T-helper 17 cell (primary cell): ENCODE data around the gene THAP3. TPM values are rescaled to one million over a fixed set of nuclear protein-coding genes. Genes with fewer than 3 reads are reported as not detected.

Experiments used
- ATAC-seq: fragments of 150-1000 bp; cut with Tn5 transposase; 2 replicates; pipeline ENCODE4 v1.10.0; 2021; ENCODE audit warnings: mild to moderate bottlenecking, moderate library complexity
- DNase-seq, 3 donors: peaks; one replicate each; pipeline versions ENCODE4 v3.0.0 to v3.0.0-alpha.2; 2020 to 2021
- H3K9me3 ChIP-seq: one replicate; pipeline ENCODE4 v1.7.0; 2013; ENCODE audit warnings: low read length, mild to moderate bottlenecking; ENCODE audit not compliant: control insufficient read depth, poor library complexity, severe bottlenecking
- H3K27ac Mint-ChIP-seq: one replicate; pipeline ENCODE4 v1.8.0; 2022; ENCODE audit warnings: mild to moderate bottlenecking, moderate library complexity, mixed read lengths
- H3K27me3 Mint-ChIP-seq: one replicate; pipeline ENCODE4 v1.8.0; 2022; ENCODE audit warnings: mixed read lengths
- H3K36me3 Mint-ChIP-seq: one replicate; pipeline ENCODE4 v1.8.0; 2022; ENCODE audit warnings: low read depth, mixed read lengths
- H3K4me1 Mint-ChIP-seq: one replicate; pipeline ENCODE4 v1.8.0; 2022; ENCODE audit warnings: mild to moderate bottlenecking, mixed read lengths
- H3K4me3 Mint-ChIP-seq: one replicate; pipeline ENCODE4 v1.8.0; 2022; ENCODE audit warnings: mild to moderate bottlenecking, moderate library complexity, mixed read lengths
- total RNA-seq, 4 donors: library from RNA in 2 of 4; stranded (reverse) in 2 of 4; gene quantifications; one replicate each; pipeline ENCODE4 v1.2.3 and lab custom pipeline; 2022 to 2026

Gene THAP3
- total RNA-seq, result 10 to 100 TPM; 13.3 to 14.0 TPM
- total RNA-seq (lab: John Stamatoyannopoulos, UW), result 10.7 to 37.4 reads per million in 2 donors

- H3K4me3 Mint-ChIP-seq, result peak within 1 kb of the TSS; percentile 91
- peak within 1 kb of the TSS; percentile 86 for H3K27ac Mint-ChIP-seq
- peak; percentile 90 to 93 (median 90) for DNase-seq
- H3K4me1 Mint-ChIP-seq, result peaks cover 21% of the 10 kb centered on the region
- H3K36me3 Mint-ChIP-seq, result peaks cover 3% of the 10 kb centered on the region
- no peaks in the 10 kb centered on the region for H3K9me3 ChIP-seq
- H3K27me3 Mint-ChIP-seq, result no peaks in the 10 kb centered on the region
- peak; percentile 98 for ATAC-seq
Measured at GRCh38 chr1:6624710-6625583, at the start of gene THAP3. Gene THAP3, plus strand, starts transcription at chr1:6624868. Its CDS starts 351 bp downstream, at chr1:6625219.

GRCh38 chr1:6577831-6578525 is 46.7 kb upstream of the THAP3 start:
- Mint-ChIP-seq H3K4me3 (no peak overlapping the region), H3K27ac (no peak overlapping the region), H3K27me3 (no peaks in the 10 kb centered on the region), H3K36me3 (no peaks in the 10 kb centered on the region), H3K4me1 (peaks cover 28% of the 10 kb centered on the region)
- no peaks in the 10 kb centered on the region for H3K9me3 ChIP-seq
- DNase-seq (no peak), ATAC-seq (no peak)

DNA sequence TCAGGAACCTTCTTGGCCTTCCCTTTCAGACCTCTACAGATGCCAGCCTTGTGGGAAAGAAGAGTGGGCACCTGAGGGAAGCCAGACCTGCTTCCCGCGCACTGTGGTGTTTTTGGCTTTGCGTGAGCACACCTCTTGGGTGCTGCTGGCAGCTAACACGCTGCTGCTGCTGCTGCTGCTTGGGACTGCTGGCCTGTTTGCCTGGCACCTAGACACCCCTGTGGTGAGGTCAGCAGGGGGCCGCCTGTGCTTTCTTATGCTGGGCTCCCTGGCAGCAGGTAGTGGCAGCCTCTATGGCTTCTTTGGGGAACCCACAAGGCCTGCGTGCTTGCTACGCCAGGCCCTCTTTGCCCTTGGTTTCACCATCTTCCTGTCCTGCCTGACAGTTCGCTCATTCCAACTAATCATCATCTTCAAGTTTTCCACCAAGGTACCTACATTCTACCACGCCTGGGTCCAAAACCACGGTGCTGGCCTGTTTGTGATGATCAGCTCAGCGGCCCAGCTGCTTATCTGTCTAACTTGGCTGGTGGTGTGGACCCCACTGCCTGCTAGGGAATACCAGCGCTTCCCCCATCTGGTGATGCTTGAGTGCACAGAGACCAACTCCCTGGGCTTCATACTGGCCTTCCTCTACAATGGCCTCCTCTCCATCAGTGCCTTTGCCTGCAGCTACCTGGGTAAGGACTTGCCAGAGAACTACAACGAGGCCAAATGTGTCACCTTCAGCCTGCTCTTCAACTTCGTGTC is 45.9 kb upstream of the THAP3 start:
- peak overlapping the region; percentile 96 for H3K4me3 Mint-ChIP-seq
- H3K27ac Mint-ChIP-seq, result peak overlapping the region; percentile 95
- DNase-seq (no peak), ATAC-seq (no peak)
- no peaks in the 10 kb centered on the region for H3K36me3 Mint-ChIP-seq
- H3K27me3 Mint-ChIP-seq, result no peaks in the 10 kb centered on the region
- peaks cover 28% of the 10 kb centered on the region for H3K4me1 Mint-ChIP-seq
- H3K9me3 ChIP-seq, result no peaks in the 10 kb centered on the region

GRCh38 chr1:6579374-6580118 is 45.1 kb upstream of the THAP3 start, which contains the start of gene ZBTB48:
Gene ZBTB48, plus strand, starts transcription at chr1:6579994. Its CDS starts 616 bp downstream, at chr1:6580610.
- Mint-ChIP-seq H3K27me3 (no peaks in the 10 kb centered on the region), H3K4me3 (peak within 1 kb of the TSS; percentile 96), H3K27ac (peak within 1 kb of the TSS; percentile 95), H3K4me1 (peaks cover 30% of the 10 kb centered on the region), H3K36me3 (no peaks in the 10 kb centered on the region)
- peak; percentile 99 for ATAC-seq
- peak; percentile 94 to 96 (median 95) for DNase-seq
- no peaks in the 10 kb centered on the region for H3K9me3 ChIP-seq

DNA sequence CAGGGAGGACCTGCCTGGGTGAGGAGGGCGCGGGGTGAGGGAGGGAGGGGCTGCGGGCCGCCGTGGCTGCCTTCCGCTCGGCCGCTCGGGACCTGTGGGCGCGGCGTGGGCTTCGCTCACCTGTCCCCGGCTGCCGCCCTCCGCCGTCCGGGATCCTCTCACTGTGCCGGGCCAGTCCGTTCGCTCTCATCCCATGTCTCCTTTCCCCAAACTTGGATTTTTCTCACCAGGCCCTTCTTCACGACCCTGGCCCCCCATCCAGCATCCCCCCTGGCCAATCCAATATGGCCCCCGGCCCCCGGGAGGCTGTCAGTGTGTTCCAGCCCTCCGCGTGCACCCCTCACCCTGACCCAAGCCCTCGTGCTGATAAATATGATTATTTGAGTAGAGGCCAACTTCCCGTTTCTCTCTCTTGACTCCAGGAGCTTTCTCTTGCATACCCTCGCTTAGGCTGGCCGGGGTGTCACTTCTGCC is 44.5 kb upstream of the THAP3 start:
- peak overlapping the region; percentile 96 for H3K4me3 Mint-ChIP-seq
- ATAC-seq (peak; percentile 45), DNase-seq (no peak)
- H3K9me3 ChIP-seq, result no peaks in the 10 kb centered on the region
- no peaks in the 10 kb centered on the region for H3K27me3 Mint-ChIP-seq
- no peaks in the 10 kb centered on the region for H3K36me3 Mint-ChIP-seq
- peak overlapping the region; percentile 95 for H3K27ac Mint-ChIP-seq
- peaks cover 37% of the 10 kb centered on the region for H3K4me1 Mint-ChIP-seq

DNA sequence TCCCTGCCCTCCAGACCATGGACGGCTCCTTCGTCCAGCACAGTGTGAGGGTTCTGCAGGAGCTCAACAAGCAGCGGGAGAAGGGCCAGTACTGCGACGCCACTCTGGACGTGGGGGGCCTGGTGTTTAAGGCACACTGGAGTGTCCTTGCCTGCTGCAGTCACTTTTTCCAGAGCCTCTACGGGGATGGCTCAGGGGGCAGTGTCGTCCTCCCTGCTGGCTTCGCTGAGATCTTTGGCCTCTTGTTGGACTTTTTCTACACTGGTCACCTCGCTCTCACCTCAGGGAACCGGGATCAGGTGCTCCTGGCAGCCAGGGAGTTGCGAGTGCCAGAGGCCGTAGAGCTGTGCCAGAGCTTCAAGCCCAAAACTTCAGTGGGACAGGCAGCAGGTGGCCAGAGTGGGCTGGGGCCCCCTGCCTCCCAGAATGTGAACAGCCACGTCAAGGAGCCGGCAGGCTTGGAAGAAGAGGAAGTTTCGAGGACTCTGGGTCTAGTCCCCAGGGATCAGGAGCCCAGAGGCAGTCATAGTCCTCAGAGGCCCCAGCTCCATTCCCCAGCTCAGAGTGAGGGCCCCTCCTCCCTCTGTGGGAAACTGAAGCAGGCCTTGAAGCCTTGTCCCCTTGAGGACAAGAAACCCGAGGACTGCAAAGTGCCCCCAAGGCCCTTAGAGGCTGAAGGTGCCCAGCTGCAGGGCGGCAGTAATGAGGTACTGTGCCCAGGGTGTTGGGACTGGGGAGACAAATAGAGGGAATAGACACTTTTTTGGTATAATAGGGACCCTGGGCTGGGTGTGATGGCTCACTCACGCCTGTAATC is 43.9 kb upstream of the THAP3 start:
- Mint-ChIP-seq H3K4me1 (peaks cover 37% of the 10 kb centered on the region), H3K4me3 (peak overlapping the region; percentile 96), H3K27ac (peak overlapping the region; percentile 95), H3K27me3 (no peaks in the 10 kb centered on the region), H3K36me3 (no peaks in the 10 kb centered on the region)
- DNase-seq (no peak), ATAC-seq (no peak)
- no peaks in the 10 kb centered on the region for H3K9me3 ChIP-seq

GRCh38 chr1:6581561-6582305 is 42.9 kb upstream of the THAP3 start:
- Mint-ChIP-seq H3K27me3 (no peaks in the 10 kb centered on the region), H3K4me3 (peak overlapping the region; percentile 96), H3K36me3 (no peaks in the 10 kb centered on the region), H3K27ac (peak overlapping the region; percentile 95), H3K4me1 (peaks cover 37% of the 10 kb centered on the region)
- no peaks in the 10 kb centered on the region for H3K9me3 ChIP-seq
- ATAC-seq (no peak), DNase-seq (no peak)

GRCh38 chr1:6582370-6582769 is 42.3 kb upstream of the THAP3 start:
- ATAC-seq, result no peak
- no peak overlapping the region for H3K27ac Mint-ChIP-seq
- H3K4me3 Mint-ChIP-seq, result peak overlapping the region; percentile 55
- DNase-seq, result no peak
- H3K4me1 Mint-ChIP-seq, result peaks cover 37% of the 10 kb centered on the region
- H3K9me3 ChIP-seq, result no peaks in the 10 kb centered on the region
- H3K27me3 Mint-ChIP-seq, result no peaks in the 10 kb centered on the region
- H3K36me3 Mint-ChIP-seq, result no peaks in the 10 kb centered on the region

DNA sequence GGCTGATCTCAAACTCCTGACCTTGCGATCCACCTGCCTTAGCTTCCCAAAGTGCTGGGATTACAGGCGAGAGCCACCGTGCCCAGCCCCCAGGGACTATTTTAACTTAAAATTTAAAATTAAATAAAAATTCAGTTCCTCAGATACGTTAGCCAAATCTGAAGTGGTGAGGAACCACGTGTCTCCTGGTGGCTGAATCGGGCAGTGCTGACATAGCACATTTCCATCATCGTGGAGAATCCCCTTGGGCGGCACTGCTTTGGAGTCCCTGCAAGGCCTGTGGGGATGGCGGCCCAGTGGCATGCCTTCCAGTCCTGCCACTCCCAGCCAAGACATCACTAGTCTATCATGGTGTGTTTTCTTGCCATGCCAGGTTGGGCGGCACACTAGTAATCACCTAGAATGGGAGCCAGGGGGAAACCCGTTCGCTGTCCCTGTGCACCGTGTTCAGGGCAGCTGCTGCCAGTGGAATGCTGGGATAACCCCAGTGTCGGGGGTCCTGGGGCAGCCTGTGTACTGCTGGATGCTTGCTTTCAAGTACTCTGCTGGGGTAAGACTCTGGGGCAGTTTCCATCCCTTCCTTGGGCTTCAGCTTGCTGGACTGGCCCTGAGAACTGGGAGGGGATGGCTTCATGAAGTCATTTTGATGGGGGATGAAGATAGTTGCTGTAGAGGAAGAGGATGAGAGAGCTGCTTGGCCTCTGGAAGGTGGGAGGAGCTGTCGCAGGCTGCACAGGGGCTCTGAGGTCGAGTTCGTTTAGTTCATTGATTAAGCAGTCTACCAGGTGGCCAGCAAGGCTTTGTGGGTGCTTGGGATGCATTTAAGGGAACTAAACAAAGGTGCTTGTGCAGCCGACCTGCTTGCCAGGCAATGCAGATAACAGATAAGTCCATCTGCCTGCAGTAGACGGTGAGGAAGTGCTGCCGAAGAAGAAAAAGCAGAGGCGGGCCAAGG is 40.3 kb upstream of the THAP3 start:
- H3K4me1 Mint-ChIP-seq, result peaks cover 35% of the 10 kb centered on the region

DNA sequence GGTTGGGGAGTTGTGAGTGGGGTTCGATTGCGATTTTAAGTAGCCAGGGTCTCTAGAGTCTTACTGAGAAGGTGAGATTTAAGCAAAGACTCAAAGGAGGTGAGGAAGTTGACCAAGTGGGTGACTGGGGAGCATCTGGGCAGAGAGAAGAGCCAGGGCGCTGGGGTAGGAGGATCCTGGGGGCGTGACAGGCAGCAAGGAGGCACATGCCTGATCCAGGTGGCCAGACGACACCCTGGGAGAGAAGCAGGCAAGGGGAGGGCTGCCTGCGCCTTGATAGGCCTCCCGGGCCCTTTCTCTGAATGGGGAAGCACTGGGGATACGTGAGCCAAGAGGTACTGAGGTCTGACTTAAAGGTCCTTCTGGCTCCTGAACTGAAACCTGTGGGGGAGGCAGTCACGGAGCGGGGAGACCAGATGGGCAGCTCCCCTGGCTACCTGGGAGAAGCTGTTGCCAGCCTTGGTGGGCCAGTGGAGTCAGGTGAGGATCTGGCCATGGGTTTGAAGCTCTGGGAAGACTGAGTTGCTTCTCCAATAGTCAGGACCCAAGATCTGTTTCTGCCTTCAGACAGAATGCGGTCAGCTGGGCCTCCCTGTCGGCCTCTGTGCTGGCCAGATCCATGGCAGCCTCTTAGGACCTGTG is 39.5 kb upstream of the THAP3 start:
- no peak overlapping the region for H3K4me3 Mint-ChIP-seq
- no peak for DNase-seq
- no peaks in the 10 kb centered on the region for H3K9me3 ChIP-seq
- no peak for ATAC-seq
- peaks cover 31% of the 10 kb centered on the region for H3K4me1 Mint-ChIP-seq
- no peaks in the 10 kb centered on the region for H3K27me3 Mint-ChIP-seq
- peak overlapping the region; percentile 68 for H3K27ac Mint-ChIP-seq
- H3K36me3 Mint-ChIP-seq, result no peaks in the 10 kb centered on the region

More for the DNA sequence above, 40.3 kb upstream of the THAP3 start:
- Mint-ChIP-seq H3K27ac (peak overlapping the region; percentile 68), H3K4me3 (no peak overlapping the region), H3K36me3 (no peaks in the 10 kb centered on the region), H3K27me3 (no peaks in the 10 kb centered on the region)
- DNase-seq (no peak), ATAC-seq (no peak)
- no peaks in the 10 kb centered on the region for H3K9me3 ChIP-seq
